ENCODE results near the gene APLNR. TPM values are rescaled to one million over a fixed set of nuclear protein-coding genes. Genes with fewer than 3 reads are reported as not detected.

The APLNR gene
- total and polyA plus RNA-seq, 10 donors = 3.0 to 319 (median 108) TPM

DNA sequence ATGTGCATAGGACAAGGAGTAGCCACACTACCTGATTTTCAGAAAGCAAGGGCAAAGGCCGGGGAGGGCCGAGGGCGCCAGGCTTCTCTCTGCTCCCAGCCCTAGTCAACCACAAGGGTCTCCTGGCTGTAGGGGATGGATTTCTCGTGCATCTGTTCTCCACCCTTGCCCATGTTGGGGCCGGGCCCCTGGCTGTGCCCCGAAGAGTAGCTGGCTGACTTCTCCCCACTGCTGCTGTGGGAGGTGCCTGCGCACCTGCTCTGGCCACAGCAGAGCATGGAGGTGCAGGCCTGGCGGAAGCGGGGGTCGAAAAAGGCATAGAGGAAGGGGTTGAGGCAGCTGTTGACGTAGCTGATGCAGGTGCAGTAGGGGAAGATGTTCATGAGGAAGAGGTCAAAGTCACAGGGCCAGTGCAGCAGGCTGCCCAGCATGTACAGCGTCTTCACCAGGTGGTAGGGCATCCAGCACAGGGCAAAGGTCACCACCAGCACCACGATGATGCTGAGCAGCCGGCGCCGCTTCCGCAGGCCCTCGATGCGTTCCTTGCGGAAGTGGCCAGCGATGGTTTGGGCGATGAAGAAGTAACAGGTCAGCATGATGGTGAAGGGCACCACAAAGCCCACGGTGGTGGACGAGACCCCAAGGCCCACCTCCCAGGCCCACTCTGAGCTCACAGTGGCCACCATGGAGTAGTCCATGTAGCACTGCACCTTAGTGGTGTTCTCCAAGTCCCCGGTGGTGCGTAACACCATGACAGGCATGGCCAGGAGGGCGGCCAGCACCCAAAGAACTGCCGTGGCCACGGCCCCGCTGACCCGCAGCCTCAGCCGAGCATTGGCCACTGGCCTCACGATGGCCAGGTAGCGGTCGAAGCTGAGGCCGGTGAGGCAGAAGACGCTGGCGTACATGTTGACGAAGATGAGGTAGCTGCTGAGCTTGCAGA lies 1.0 kb downstream of the APLNR start:
- TF ChIP-seq POLR2AphosphoS5 (IDR thresholded peaks at IDR 0.05) (peak in 2 of 3 donors; percentile 30 to 42), POLR2A (IDR thresholded peaks at IDR 0.05) (no peak)
- TF ChIP-seq, protein P1, sequence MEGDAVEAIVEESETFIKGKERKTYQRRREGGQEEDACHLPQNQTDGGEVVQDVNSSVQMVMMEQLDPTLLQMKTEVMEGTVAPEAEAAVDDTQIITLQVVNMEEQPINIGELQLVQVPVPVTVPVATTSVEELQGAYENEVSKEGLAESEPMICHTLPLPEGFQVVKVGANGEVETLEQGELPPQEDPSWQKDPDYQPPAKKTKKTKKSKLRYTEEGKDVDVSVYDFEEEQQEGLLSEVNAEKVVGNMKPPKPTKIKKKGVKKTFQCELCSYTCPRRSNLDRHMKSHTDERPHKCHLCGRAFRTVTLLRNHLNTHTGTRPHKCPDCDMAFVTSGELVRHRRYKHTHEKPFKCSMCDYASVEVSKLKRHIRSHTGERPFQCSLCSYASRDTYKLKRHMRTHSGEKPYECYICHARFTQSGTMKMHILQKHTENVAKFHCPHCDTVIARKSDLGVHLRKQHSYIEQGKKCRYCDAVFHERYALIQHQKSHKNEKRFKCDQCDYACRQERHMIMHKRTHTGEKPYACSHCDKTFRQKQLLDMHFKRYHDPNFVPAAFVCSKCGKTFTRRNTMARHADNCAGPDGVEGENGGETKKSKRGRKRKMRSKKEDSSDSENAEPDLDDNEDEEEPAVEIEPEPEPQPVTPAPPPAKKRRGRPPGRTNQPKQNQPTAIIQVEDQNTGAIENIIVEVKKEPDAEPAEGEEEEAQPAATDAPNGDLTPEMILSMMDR (IDR thresholded peaks at IDR 0.05 in 8 of 11, conservative IDR thresholded peaks at IDR 0.05 in 3 of 11) = no peak
- Histone ChIP-seq H3K36me3 (no peaks in the 10 kb centered on the region), H3K27me3 (replicated peaks in 1 of 7) (peaks cover 0 to 89% (median 0%) of the 10 kb centered on the region in 7 donors), H3K27ac (peak overlapping the region; percentile 5 to 83 (median 78)), H3K4me1 (peaks cover 0 to 29% (median 11%) of the 10 kb centered on the region in 6 donors), H3K4me3 (peak overlapping the region; percentile 31 to 70 (median 48)), H3K9me3 (no peaks in the 10 kb centered on the region)
- WGBS, 5 donors = 58 to 74% (median 66%) methylated on average over 37 to 39 of the region's 39 CpGs
- intact Hi-C loops (cut with DNase I; ENCODE audit: low total_unique reads) = no loop called here
- DNase-seq = no peak

DNA sequence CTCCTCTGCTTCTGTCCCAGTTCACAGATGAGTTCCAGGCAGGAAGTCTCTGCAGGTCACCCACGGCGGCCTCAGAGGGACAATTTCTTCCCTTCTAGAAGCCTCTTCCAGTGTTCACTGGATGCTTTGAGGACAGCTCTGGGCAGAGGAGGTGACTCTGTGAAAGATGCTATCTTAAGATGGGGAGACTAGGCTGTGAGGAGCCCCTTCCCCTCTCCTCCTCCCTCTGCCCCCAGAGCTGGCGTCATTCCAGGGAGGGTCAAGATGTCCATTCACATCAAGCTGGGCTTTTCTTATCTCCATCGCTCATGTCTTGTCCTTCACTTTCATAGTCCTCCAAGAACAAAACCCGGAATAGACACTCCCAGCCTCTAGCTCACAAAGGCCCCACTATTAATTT lies 3.3 kb downstream of the APLNR start:
- no peak for DNase-seq
- TF ChIP-seq POLR2A (IDR thresholded peaks at IDR 0.05) (no peak), POLR2AphosphoS5 (IDR thresholded peaks at IDR 0.05) (no peak)
- TF ChIP-seq, protein P1 (IDR thresholded peaks at IDR 0.05 in 8 of 11, conservative IDR thresholded peaks at IDR 0.05 in 3 of 11) = no peak
- peaks cover 0 to 28% (median 9%) of the 10 kb centered on the region in 6 donors for H3K4me1 ChIP-seq
- peak overlapping the region in 6 of 8 donors; percentile 34 to 70 (median 54) for H3K4me3 ChIP-seq
- H3K27ac ChIP-seq = peak overlapping the region in 4 of 8 donors; percentile 15 to 82 (median 80)
- H3K9me3 ChIP-seq = no peaks in the 10 kb centered on the region
- no peaks in the 10 kb centered on the region for H3K36me3 ChIP-seq
- 28 to 40% (median 36%) methylated on average over 5 of the region's 5 CpGs for WGBS, 5 donors
- H3K27me3 ChIP-seq (replicated peaks in 1 of 7) = peaks cover 0 to 91% (median 0%) of the 10 kb centered on the region in 7 donors
- intact Hi-C loops (cut with DNase I; ENCODE audit: low total_unique reads) = no loop called here

DNA sequence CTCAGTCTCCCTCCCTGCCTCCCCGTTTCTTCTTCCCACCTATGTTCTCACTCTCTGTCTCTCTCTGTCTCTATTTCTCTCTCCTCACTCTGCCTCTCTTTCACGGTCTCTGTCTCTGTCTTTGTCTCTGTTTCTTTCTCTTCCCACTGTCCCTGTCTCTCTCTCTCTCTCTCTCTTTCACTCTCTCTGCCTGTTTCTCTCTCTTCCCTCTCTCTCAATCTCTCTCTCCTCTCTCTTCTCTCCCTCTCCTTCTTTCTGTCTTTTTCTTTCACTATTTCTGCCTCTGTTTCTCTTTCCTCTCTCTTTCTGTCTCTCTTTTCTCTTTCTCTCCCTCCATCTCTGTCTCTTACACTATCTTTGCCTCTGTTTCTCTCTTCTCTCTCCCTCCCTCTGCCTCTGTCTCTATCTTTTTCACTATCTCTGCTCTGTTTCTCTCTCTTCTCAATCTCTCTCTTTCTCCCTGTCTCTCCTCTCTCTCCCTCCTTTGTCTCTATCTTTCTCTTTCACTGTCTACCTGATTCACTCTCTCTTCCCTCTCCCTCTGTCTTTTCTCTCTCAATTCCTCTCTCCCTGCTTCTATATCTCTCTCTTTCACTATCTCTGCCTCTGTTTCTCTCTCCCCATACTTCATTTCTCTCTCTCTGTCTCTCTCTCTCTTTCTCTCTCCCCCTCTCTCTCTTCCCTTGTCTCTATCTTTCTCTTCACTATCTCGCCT lies 5.4 kb downstream of the APLNR start:
- intact Hi-C loops (cut with DNase I; ENCODE audit: low total_unique reads) = no loop called here
- Histone ChIP-seq H3K4me1 (peaks cover 0 to 14% (median under 1%) of the 10 kb centered on the region in 6 donors), H3K27ac (peak overlapping the region in 3 of 8 donors; percentile 8 to 25 (median 9)), H3K4me3 (no peak overlapping the region), H3K36me3 (no peaks in the 10 kb centered on the region), H3K9me3 (no peaks in the 10 kb centered on the region), H3K27me3 (replicated peaks in 1 of 7) (peaks cover 0 to 74% (median 0%) of the 10 kb centered on the region in 7 donors)
- 34 to 41% (median 35%) methylated on average over 3 of the region's 3 CpGs for WGBS, 5 donors
- no peak for TF ChIP-seq POLR2AphosphoS5 (IDR thresholded peaks at IDR 0.05)
- peak in 1 of 3 donors; percentile 8 for TF ChIP-seq POLR2A (IDR thresholded peaks at IDR 0.05)
- DNase-seq = no peak

DNA sequence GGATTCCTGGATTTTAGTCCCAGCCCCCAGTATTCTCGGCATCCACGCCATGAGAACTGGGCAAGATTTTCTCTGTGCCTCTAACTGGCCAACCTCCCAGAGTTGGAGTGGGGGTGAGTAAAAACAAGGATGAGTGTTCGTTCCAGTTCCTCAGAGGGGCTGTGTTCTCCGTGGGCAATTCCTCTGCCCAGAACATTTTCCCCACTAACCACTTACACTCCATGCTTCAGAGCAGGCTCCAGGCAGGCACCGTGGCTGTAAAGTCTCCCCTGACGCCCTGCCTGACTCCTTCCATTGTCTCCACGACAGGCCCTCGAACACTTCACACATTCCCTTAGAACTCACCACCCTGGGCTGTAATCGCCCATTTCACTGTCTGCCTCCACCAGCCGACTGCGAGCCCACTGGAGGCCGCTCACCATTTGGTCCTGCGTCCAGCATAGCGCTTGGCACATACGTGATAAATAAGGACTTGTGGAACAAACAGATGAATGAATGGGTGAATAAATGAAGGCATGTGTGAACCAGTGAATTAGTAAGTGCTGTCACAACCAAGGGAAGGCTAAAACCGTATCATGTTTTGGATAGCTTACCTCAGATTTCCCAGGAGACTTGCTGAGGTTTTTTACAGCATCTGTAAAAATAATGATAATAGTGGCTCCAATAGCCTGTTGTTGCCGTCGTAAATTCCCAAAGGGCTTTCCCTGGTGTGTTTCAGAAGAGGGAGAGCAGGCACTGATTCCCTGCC lies 6.1 kb downstream of the APLNR start:
- Histone ChIP-seq H3K27ac (peak overlapping the region in 4 of 8 donors; percentile 8 to 25 (median 8)), H3K4me3 (no peak overlapping the region), H3K27me3 (replicated peaks in 1 of 7) (peaks cover 0 to 69% (median 0%) of the 10 kb centered on the region in 7 donors), H3K9me3 (no peaks in the 10 kb centered on the region), H3K4me1 (peaks cover 0 to 14% (median 0%) of the 10 kb centered on the region in 6 donors), H3K36me3 (no peaks in the 10 kb centered on the region)
- TF ChIP-seq, protein P1 (IDR thresholded peaks at IDR 0.05 in 8 of 11, conservative IDR thresholded peaks at IDR 0.05 in 3 of 11) = no peak
- TF ChIP-seq POLR2AphosphoS5 (IDR thresholded peaks at IDR 0.05) = peak in 1 of 3 donors; percentile 41
- DNase-seq = no peak
- intact Hi-C loops (cut with DNase I; ENCODE audit: low total_unique reads) = no loop called here
- WGBS, 5 donors = 26 to 30% (median 26%) methylated on average over 18 of the region's 18 CpGs
